Gastroesophageal sphincter (tissue), 4 donors: Measurements from ENCODE around the gene GTF3C4. TPM values are rescaled to one million over a fixed set of nuclear protein-coding genes. Genes with fewer than 3 reads are reported as not detected.

Experiments
- ATAC-seq: fragments of 150-250 bp; one replicate; pipeline ENCODE4 v1.9.1; 2016; ENCODE audit warnings: mild to moderate bottlenecking, moderate library complexity
- H3K27ac ChIP-seq, 4 donors: fragments of 200-600 bp; sonication (generic) in 3 of 4; 1 replicate in 3 of 4; 2 replicates in 1 of 4; pipeline ENCODE4 v1.5.1; 2016 to 2019
- H3K27me3 ChIP-seq: fragments of 200-600 bp; sonication (generic); one replicate; pipeline ENCODE4 v1.5.1; 2019
- H3K36me3 ChIP-seq, 2 donors: fragments of 200-600 bp; sonication (generic); one replicate each; pipeline ENCODE4 v1.5.1; 2019; ENCODE audit warnings: control low read depth in 1 of 2
- H3K4me1 ChIP-seq, 3 donors: fragments of 200-600 bp; sonication (generic); 1 replicate in 2 of 3; 2 replicates in 1 of 3; pipeline ENCODE4 v1.5.1; 2016 to 2019; ENCODE audit warnings: control low read depth in 2 of 3
- H3K4me3 ChIP-seq, 2 donors: fragments of 200-600 bp; sonication (generic); one replicate each; pipeline ENCODE4 v1.5.1; 2019; ENCODE audit warnings: mild to moderate bottlenecking in 1 of 2, moderate library complexity in 1 of 2
- H3K9me3 ChIP-seq, 3 donors: fragments of 200-600 bp; sonication (generic); one replicate each; pipeline ENCODE4 v1.5.1; 2017 to 2019; ENCODE audit warnings: control low read depth in 2 of 3
- CTCF ChIP-seq, 4 experiments: fragments of 200-600 bp in 2 of 4; fragments of 450-650 bp in 2 of 4; sonication (generic) in 1 of 4; IDR thresholded peaks; one replicate each; pipeline ENCODE4 v1.5.1; 2017 to 2019; ENCODE audit warnings: antibody characterized with exemption in 4 of 4, mild to moderate bottlenecking in 2 of 4, moderate library complexity in 2 of 4
- EP300 ChIP-seq: sonication (generic); formaldehyde crosslinking; IDR thresholded peaks from one replicate; pipeline ENCODE4 v1.6.1; 2017; ENCODE audit warnings: antibody characterized with exemption, mild to moderate bottlenecking
- POLR2A ChIP-seq, 2 donors: fragments of 450-650 bp; IDR thresholded peaks; one replicate each; pipeline ENCODE4 v1.6.1; 2017; ENCODE audit warnings: antibody characterized with exemption in 2 of 2, mild to moderate bottlenecking in 2 of 2, moderate library complexity in 1 of 2
- POLR2AphosphoS5 ChIP-seq: sonication (generic); formaldehyde crosslinking; IDR thresholded peaks from one replicate; pipeline ENCODE4 v1.6.1; 2017; ENCODE audit warnings: antibody characterized with exemption
- WGBS, 2 donors: methylation state at CpG; one replicate each; pipeline ENCODE4 v1.1.5; 2018; ENCODE audit warnings: low coverage in 1 of 2; 5-methylcytosine and 5-hydroxymethylcytosine counted together
- total RNA-seq, 4 donors: library from RNA; depleted of rRNA; stranded (reverse); fragments of >200 nt; gene quantifications; one replicate each; pipeline ENCODE4 v1.1.0, GENCODE V29; 2016

Gene GTF3C4
- total RNA-seq, 4 donors from 2014 or later = 11.4 to 15.4 (median 12.7) TPM

GRCh38 chr9:132699956-132700355 is 29.7 kb downstream of the GTF3C4 start:
- Histone ChIP-seq H3K27me3 (no peaks in the 10 kb centered on the region), H3K27ac (no peak overlapping the region), H3K36me3 (no peaks in the 10 kb centered on the region), H3K4me1 (peaks cover 0 to 5% (median 0%) of the 10 kb centered on the region in 3 donors), H3K4me3 (no peak overlapping the region), H3K9me3 (peaks cover 0 to 20% (median 0%) of the 10 kb centered on the region in 3 donors)
- no peak for ATAC-seq
- TF ChIP-seq POLR2A (IDR thresholded peaks at IDR 0.05) (no peak), POLR2AphosphoS5 (no peak), CTCF (IDR thresholded peaks at IDR 0.05) (no peak), EP300 (no peak)
- WGBS, 2 donors = 6 to 8% methylated on average over 1 of the region's 1 CpG

- H3K4me3 ChIP-seq = no peak overlapping the region
- TF ChIP-seq POLR2AphosphoS5 = no peak
- no peak for TF ChIP-seq POLR2A (IDR thresholded peaks at IDR 0.05)
- TF ChIP-seq EP300 = no peak
- no peak for TF ChIP-seq CTCF (IDR thresholded peaks at IDR 0.05)
- peaks cover 0 to 5% (median 0%) of the 10 kb centered on the region in 3 donors for H3K4me1 ChIP-seq
- 29 to 36% methylated on average over 1 of the region's 1 CpG for WGBS, 2 donors
- peaks cover 0 to 14% (median 0%) of the 10 kb centered on the region in 3 donors for H3K9me3 ChIP-seq
- ATAC-seq = no peak
- H3K27me3 ChIP-seq = peaks cover 9% of the 10 kb centered on the region
- no peak overlapping the region for H3K27ac ChIP-seq
- H3K36me3 ChIP-seq = no peaks in the 10 kb centered on the region
Measured at GRCh38 chr9:132702254-132702653, 32.0 kb downstream of the GTF3C4 start.

- Histone ChIP-seq H3K4me1 (peaks cover 0 to 5% (median 0%) of the 10 kb centered on the region in 3 donors), H3K36me3 (no peaks in the 10 kb centered on the region), H3K27ac (no peak overlapping the region), H3K9me3 (peaks cover 0 to 3% (median 0%) of the 10 kb centered on the region in 3 donors), H3K4me3 (no peak overlapping the region), H3K27me3 (peaks cover 9% of the 10 kb centered on the region)
- ATAC-seq = no peak
- WGBS, 2 donors = 19 to 25% methylated on average over 2 of the region's 2 CpGs
- TF ChIP-seq POLR2A (IDR thresholded peaks at IDR 0.05) (no peak), EP300 (no peak), POLR2AphosphoS5 (no peak), CTCF (IDR thresholded peaks at IDR 0.05) (no peak)
Measured at GRCh38 chr9:132703336-132703735, 33.1 kb downstream of the GTF3C4 start.

GRCh38 chr9:132708239-132708638 is 38.0 kb downstream of the GTF3C4 start:
- Histone ChIP-seq H3K4me3 (no peak overlapping the region), H3K9me3 (no peaks in the 10 kb centered on the region), H3K27me3 (peaks cover 15% of the 10 kb centered on the region), H3K27ac (no peak overlapping the region), H3K4me1 (no peaks in the 10 kb centered on the region), H3K36me3 (no peaks in the 10 kb centered on the region)
- no peak for ATAC-seq
- TF ChIP-seq EP300 (no peak), POLR2A (IDR thresholded peaks at IDR 0.05) (no peak), CTCF (IDR thresholded peaks at IDR 0.05) (no peak), POLR2AphosphoS5 (no peak)
- 68 to 80% methylated on average over 3 to 6 of the region's 8 CpGs for WGBS, 2 donors

- H3K27ac ChIP-seq = no peak overlapping the region
- no peaks in the 10 kb centered on the region for H3K36me3 ChIP-seq
- H3K9me3 ChIP-seq = no peaks in the 10 kb centered on the region
- TF ChIP-seq POLR2A (IDR thresholded peaks at IDR 0.05) = no peak
- no peak for TF ChIP-seq CTCF (IDR thresholded peaks at IDR 0.05)
- TF ChIP-seq EP300 = no peak
- no peaks in the 10 kb centered on the region for H3K4me1 ChIP-seq
- ATAC-seq = no peak
- no peak overlapping the region for H3K4me3 ChIP-seq
- 50 to 85% methylated on average over 2 to 4 of the region's 23 CpGs for WGBS, 2 donors
- H3K27me3 ChIP-seq = peaks cover 15% of the 10 kb centered on the region
Measured at GRCh38 chr9:132708769-132709430, 38.6 kb downstream of the GTF3C4 start.
